GM23248 (cell line): ENCODE results near the gene MSANTD1. TPM values are rescaled to one million over a fixed set of nuclear protein-coding genes. Genes with fewer than 3 reads are reported as not detected.

ENCODE experiments used
- DNase-seq: peaks from one replicate; pipeline ENCODE4 v3.0.0-alpha.2; 2015
- H2AFZ ChIP-seq: fragments of 200-600 bp; sonication (generic); 2 replicates; pipeline ENCODE4 v1.6.1; 2016; ENCODE audit warnings: antibody characterized with exemption
- H3F3A ChIP-seq: fragments of 200-600 bp; sonication (generic); 2 replicates; pipeline ENCODE4 v1.6.1; 2016; ENCODE audit warnings: mild to moderate bottlenecking, antibody characterized with exemption, mixed run types; ENCODE audit not compliant: insufficient read depth
- H3K27ac ChIP-seq: fragments of 200-600 bp; sonication (generic); 2 replicates; pipeline ENCODE4 v1.5.1; 2016; ENCODE audit warnings: mild to moderate bottlenecking
- H3K27me3 ChIP-seq: fragments of 200-600 bp; sonication (generic); replicated peaks from 2 replicates; pipeline ENCODE4 v1.6.1; 2016; ENCODE audit warnings: mild to moderate bottlenecking; ENCODE audit not compliant: insufficient read depth
- H3K36me3 ChIP-seq: fragments of 200-600 bp; sonication (generic); 2 replicates; pipeline ENCODE4 v1.6.1; 2016; ENCODE audit warnings: low read depth, mild to moderate bottlenecking
- H3K4me1 ChIP-seq: fragments of 200-600 bp; sonication (generic); 2 replicates; pipeline ENCODE4 v1.6.1; 2016; ENCODE audit warnings: mild to moderate bottlenecking; ENCODE audit not compliant: insufficient read depth
- H3K4me2 ChIP-seq: fragments of 200-600 bp; sonication (generic); one replicate; pipeline ENCODE4 v1.6.1; 2016; ENCODE audit warnings: mild to moderate bottlenecking; ENCODE audit not compliant: unreplicated experiment
- H3K4me3 ChIP-seq: fragments of 200-600 bp; sonication (generic); 2 replicates; pipeline ENCODE4 v1.5.1; 2016; ENCODE audit warnings: mild to moderate bottlenecking
- H3K79me2 ChIP-seq: fragments of 200-600 bp; sonication (generic); 2 replicates; pipeline ENCODE4 v1.6.1; 2016; ENCODE audit warnings: mild to moderate bottlenecking; ENCODE audit not compliant: insufficient read depth
- H3K9ac ChIP-seq: fragments of 200-600 bp; sonication (generic); 2 replicates; pipeline ENCODE4 v1.6.1; 2016; ENCODE audit warnings: mild to moderate bottlenecking
- H3K9me2 ChIP-seq: fragments of 200-600 bp; sonication (generic); 2 replicates; pipeline ENCODE4 v1.6.1; 2016; ENCODE audit warnings: mixed run types, mild to moderate bottlenecking, moderate library complexity; ENCODE audit not compliant: insufficient read depth
- H3K9me3 ChIP-seq: fragments of 200-600 bp; sonication (generic); one replicate; pipeline ENCODE4 v1.6.1; 2017; ENCODE audit warnings: low read depth
- H4K20me1 ChIP-seq: fragments of 200-600 bp; sonication (generic); 2 replicates; pipeline ENCODE4 v1.6.0; 2016; ENCODE audit not compliant: insufficient read depth
- EZH2 ChIP-seq: fragments of 200-600 bp; sonication (generic); IDR thresholded peaks from 2 replicates; pipeline ENCODE4 v1.6.1; 2018; ENCODE audit warnings: antibody characterized with exemption, mild to moderate bottlenecking; ENCODE audit not compliant: insufficient read depth, poor library complexity, severe bottlenecking
- EZH2phosphoT487 ChIP-seq: fragments of 200-600 bp; sonication (generic); IDR thresholded peaks from 2 replicates; pipeline ENCODE4 v1.6.1; 2018; ENCODE audit warnings: antibody characterized with exemption, moderate library complexity, mild to moderate bottlenecking, low read depth; ENCODE audit not compliant: insufficient read depth
- WGBS, 2 experiments: methylation state at CpG; one replicate each; pipeline ENCODE4 v1.1.6; 2015 to 2017; ENCODE audit warnings: low lambda C conversion rate in 2 of 2, low coverage in 1 of 2; ENCODE audit errors: missing lambda C conversion rate in 2 of 2; 5-methylcytosine and 5-hydroxymethylcytosine counted together
- in situ Hi-C: fragments of 300-500 bp; cut with MboI; formaldehyde crosslinking; loops from 2 replicates; pipeline ENCODE4 v1.15.0; 2020
- polyA plus RNA-seq: library from polyadenylated mRNA; unstranded; fragments of >200 nt; fragmentation: Nextera tagmentation; extraction: Ambion mirVana; gene quantifications from 2 replicates; pipeline ENCODE4 v1.2.1, GENCODE V29; 2016
- total RNA-seq: library from RNA; depleted of rRNA; stranded (reverse); fragments of >200 nt; shearing (Covaris generic); gene quantifications from 2 replicates; pipeline ENCODE4 v1.2.3, GENCODE V29; 2014

The MSANTD1 gene
- total and polyA plus RNA-seq, 2 experiments from 2014 or later: not detected

DNA sequence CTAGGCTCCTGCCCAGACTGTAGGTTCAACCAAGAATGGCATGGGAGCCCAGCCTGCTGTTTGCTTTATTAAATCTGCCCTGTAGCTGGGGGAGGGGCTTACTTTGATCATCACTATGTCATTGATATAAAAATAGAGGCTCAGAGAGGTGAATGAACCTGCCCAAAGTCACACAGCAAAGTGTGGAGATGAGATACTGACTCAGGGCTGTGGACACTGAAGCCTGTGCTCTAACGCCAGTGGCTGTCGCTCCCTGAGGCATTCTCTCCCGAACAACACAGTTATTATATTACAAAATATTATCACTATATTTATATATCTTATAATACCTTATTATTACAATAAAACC, 3.5 kb downstream of the MSANTD1 start:
- Histone ChIP-seq H3K4me1 (no peaks in the 10 kb centered on the region), H3F3A (no peaks in the 10 kb centered on the region), H2AFZ (no peak overlapping the region), H3K9me2 (no peaks in the 10 kb centered on the region), H3K4me2 (no peak overlapping the region), H3K79me2 (no peaks in the 10 kb centered on the region), H3K27ac (no peak overlapping the region), H3K9me3 (no peaks in the 10 kb centered on the region), H3K9ac (no peak overlapping the region), H3K36me3 (no peaks in the 10 kb centered on the region), H3K27me3 (no peaks in the 10 kb centered on the region), H4K20me1 (no peaks in the 10 kb centered on the region), H3K4me3 (no peak overlapping the region)
- no peak for DNase-seq
- 85 to 86% methylated on average over 3 of the region's 3 CpGs for WGBS, 2 experiments
- in situ Hi-C loops: no loop called here
- TF ChIP-seq EZH2phosphoT487 (no peak), EZH2 (no peak)

DNA sequence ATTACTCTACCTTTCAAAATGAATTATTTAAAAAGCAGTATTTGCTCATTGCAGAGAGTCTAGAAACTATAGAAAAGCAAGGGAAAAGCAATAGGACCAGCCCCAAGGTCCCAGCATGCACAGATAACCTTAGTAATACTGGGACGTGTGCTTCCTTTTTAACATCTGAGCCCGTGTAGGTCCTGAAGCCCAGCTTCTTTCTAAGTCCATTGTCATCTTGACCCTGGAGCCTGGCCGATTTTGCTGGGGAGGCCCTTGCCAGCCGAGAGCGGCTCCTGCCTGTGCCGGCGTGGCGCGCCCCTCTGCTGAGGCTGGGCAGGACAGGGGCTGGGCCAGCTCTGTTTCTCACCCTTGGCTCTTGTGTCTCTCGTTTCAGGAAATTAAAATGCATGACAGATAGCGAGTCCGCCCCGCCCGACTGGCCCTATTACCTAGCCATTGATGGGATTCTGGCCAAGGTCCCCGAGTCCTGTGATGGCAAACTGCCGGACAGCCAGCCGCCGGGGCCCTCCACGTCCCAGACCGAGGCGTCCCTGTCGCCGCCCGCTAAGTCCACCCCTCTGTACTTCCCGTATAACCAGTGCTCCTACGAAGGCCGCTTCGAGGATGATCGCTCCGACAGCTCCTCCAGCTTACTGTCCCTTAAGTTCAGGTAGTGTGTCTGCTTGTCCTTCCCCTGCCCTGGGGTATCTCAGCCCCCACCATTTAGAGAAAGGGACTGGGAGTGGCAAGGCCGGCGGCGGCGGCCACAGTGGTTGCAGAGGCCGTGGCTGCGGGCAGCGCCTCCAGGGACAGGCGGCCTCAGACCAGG, 4.1 kb downstream of the MSANTD1 start:
- H3K9ac ChIP-seq: no peak overlapping the region
- H3K27ac ChIP-seq: no peak overlapping the region
- WGBS, 2 experiments: 90 to 93% methylated on average over 38 of the region's 38 CpGs
- no peaks in the 10 kb centered on the region for H4K20me1 ChIP-seq
- H3K4me1 ChIP-seq: no peaks in the 10 kb centered on the region
- H3K36me3 ChIP-seq: no peaks in the 10 kb centered on the region
- no peaks in the 10 kb centered on the region for H3K9me2 ChIP-seq
- no peak for TF ChIP-seq EZH2
- no peak for TF ChIP-seq EZH2phosphoT487
- no peaks in the 10 kb centered on the region for H3K79me2 ChIP-seq
- no peaks in the 10 kb centered on the region for H3F3A ChIP-seq
- no peak overlapping the region for H2AFZ ChIP-seq
- no peaks in the 10 kb centered on the region for H3K27me3 ChIP-seq
- no peak overlapping the region for H3K4me2 ChIP-seq
- no peak for DNase-seq
- H3K9me3 ChIP-seq: no peaks in the 10 kb centered on the region
- in situ Hi-C loops: no loop called here
- no peak overlapping the region for H3K4me3 ChIP-seq

GRCh38 chr4:3253808-3254207, 4.8 kb downstream of the MSANTD1 start:
- no peak overlapping the region for H3K9ac ChIP-seq
- no peaks in the 10 kb centered on the region for H3K27me3 ChIP-seq
- no peaks in the 10 kb centered on the region for H3K36me3 ChIP-seq
- no peak overlapping the region for H3K4me2 ChIP-seq
- TF ChIP-seq EZH2phosphoT487 (no peak), EZH2 (no peak)
- H3K4me3 ChIP-seq: no peak overlapping the region
- no peak overlapping the region for H3K27ac ChIP-seq
- in situ Hi-C loops: no loop called here
- H3K9me3 ChIP-seq: no peaks in the 10 kb centered on the region
- no peaks in the 10 kb centered on the region for H3K79me2 ChIP-seq
- H3K9me2 ChIP-seq: no peaks in the 10 kb centered on the region
- no peaks in the 10 kb centered on the region for H4K20me1 ChIP-seq
- H3F3A ChIP-seq: no peaks in the 10 kb centered on the region
- no peaks in the 10 kb centered on the region for H3K4me1 ChIP-seq
- no peak overlapping the region for H2AFZ ChIP-seq
- WGBS, 2 experiments: 92% methylated on average over 13 of the region's 13 CpGs
- no peak for DNase-seq

- no peak for TF ChIP-seq EZH2phosphoT487
- no peak for TF ChIP-seq EZH2
- H3K9me2 ChIP-seq: no peaks in the 10 kb centered on the region
- no peaks in the 10 kb centered on the region for H4K20me1 ChIP-seq
- DNase-seq: no peak
- no peak overlapping the region for H2AFZ ChIP-seq
- H3K4me2 ChIP-seq: no peak overlapping the region
- H3K27ac ChIP-seq: no peak overlapping the region
- 73 to 74% methylated on average over 14 of the region's 14 CpGs for WGBS, 2 experiments
- no peak overlapping the region for H3K4me3 ChIP-seq
- no peaks in the 10 kb centered on the region for H3F3A ChIP-seq
- no peaks in the 10 kb centered on the region for H3K4me1 ChIP-seq
- H3K9me3 ChIP-seq: no peaks in the 10 kb centered on the region
- no peaks in the 10 kb centered on the region for H3K27me3 ChIP-seq
- no peak overlapping the region for H3K9ac ChIP-seq
- H3K79me2 ChIP-seq: no peaks in the 10 kb centered on the region
- in situ Hi-C loops: no loop called here
- no peaks in the 10 kb centered on the region for H3K36me3 ChIP-seq
These were observed 5.6 kb downstream of the MSANTD1 start for GRCh38 chr4:3254302-3255131.
